ENCODE results near the gene POMT1.

POMT1 gene

DNA sequence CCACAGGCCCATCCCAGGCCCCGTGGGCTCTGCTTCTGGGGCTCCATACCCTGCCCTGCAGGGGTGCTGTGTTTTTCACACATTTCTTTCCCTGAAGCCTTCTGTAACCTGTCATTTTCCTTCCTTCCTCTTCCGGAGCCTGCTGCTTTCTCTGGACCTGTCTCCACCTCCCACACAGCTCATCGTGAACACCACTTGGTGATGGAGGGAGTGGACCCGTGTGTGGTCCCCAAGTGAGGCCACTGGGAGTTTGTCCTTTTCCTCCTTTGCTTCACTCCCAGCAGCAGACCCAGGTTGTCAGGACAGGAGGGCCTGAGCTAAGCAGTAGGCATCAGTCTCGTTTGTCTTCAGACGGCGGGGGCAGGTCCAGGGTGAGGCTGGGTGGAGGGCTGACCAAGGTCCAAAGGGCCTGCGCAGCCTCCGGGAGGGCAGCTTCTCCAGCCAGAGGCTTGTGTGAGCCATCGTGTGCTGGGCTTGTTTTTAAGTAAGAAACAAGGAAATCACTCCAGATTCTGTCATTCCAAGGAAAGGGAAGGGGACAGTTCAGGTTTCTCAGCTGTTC is 5.8 kb upstream of the POMT1 start:
- Histone ChIP-seq H3K9ac (no peak overlapping the region), H3K27me3 (ENCODE audit: control insufficient read depth, insufficient read depth, low read length) (no peaks in the 10 kb centered on the region), H3K4me2 (ENCODE audit: low read length) (no peak overlapping the region), H3K4me3 (ENCODE audit: low read depth, low read length) (no peak overlapping the region), H3K36me3 (ENCODE audit: control insufficient read depth, insufficient read depth, low read length) (no peaks in the 10 kb centered on the region), H3K9me3 (ENCODE audit: control insufficient read depth, low read length) (no peaks in the 10 kb centered on the region), H2AFZ (no peak overlapping the region), H3K27ac (no peak overlapping the region), H3K4me1 (no peaks in the 10 kb centered on the region), H3K79me2 (no peaks in the 10 kb centered on the region)
- TF ChIP-seq, protein P1, sequence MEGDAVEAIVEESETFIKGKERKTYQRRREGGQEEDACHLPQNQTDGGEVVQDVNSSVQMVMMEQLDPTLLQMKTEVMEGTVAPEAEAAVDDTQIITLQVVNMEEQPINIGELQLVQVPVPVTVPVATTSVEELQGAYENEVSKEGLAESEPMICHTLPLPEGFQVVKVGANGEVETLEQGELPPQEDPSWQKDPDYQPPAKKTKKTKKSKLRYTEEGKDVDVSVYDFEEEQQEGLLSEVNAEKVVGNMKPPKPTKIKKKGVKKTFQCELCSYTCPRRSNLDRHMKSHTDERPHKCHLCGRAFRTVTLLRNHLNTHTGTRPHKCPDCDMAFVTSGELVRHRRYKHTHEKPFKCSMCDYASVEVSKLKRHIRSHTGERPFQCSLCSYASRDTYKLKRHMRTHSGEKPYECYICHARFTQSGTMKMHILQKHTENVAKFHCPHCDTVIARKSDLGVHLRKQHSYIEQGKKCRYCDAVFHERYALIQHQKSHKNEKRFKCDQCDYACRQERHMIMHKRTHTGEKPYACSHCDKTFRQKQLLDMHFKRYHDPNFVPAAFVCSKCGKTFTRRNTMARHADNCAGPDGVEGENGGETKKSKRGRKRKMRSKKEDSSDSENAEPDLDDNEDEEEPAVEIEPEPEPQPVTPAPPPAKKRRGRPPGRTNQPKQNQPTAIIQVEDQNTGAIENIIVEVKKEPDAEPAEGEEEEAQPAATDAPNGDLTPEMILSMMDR (IDR thresholded peaks at IDR 0.05): no peak

DNA sequence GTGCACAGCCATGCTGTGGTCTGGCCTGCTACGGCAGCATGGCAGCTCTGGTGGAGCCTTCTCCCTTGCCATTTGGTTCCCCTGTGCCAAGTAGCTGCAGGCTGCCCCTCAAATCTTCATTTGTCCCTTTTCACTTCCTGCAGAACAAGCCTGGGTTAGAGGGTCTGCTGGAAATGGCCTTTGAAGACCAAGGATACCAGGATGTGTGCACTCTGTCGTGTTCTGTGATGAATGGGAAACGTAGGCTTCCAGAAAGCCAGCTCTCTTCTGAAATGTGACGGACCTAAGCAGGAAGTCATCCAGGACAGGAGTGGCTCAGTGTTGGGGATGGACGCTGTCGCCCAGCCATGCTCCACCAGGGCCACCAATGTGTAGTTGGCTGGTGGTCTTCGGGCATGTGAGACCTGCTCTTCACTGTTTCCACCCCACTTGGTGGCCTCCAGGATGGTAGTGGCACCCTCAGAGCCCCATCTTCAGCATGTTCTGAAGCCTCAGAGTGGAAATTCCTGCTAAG is 3.4 kb upstream of the POMT1 start:
- Histone ChIP-seq H3K27me3 (ENCODE audit: control insufficient read depth, insufficient read depth, low read length) (no peaks in the 10 kb centered on the region), H3K4me3 (ENCODE audit: low read depth, low read length) (no peak overlapping the region), H3K4me2 (ENCODE audit: low read length) (no peak overlapping the region), H3K9ac (no peak overlapping the region), H3K79me2 (peaks cover under 1% of the 10 kb centered on the region), H2AFZ (no peak overlapping the region), H3K4me1 (peaks cover 1% of the 10 kb centered on the region), H3K27ac (no peak overlapping the region), H3K9me3 (ENCODE audit: control insufficient read depth, low read length) (no peaks in the 10 kb centered on the region), H3K36me3 (ENCODE audit: control insufficient read depth, insufficient read depth, low read length) (no peaks in the 10 kb centered on the region)
- TF ChIP-seq, protein P1 (IDR thresholded peaks at IDR 0.05): no peak

DNA sequence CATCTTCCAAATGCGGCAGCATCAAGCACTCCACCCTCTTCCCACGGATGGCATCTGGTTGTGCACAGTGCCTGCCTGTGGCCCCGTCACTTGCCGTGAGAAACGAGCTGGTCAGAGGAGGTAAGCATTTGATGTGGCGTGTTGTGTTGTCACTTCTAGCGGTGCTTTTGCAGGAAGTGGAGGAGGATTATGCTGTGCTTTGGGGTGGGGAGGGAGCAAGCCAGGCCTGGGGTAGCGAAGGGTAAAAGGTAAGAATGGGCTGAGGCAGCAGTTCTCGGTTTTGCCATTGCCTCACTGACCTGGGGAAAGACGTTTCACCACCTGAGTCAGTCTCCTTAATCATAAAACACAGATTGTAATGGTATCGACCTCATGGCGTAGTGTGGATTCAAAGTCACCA is 2.3 kb upstream of the POMT1 start:
- Histone ChIP-seq H3K9ac (no peak overlapping the region), H3K36me3 (ENCODE audit: control insufficient read depth, insufficient read depth, low read length) (no peaks in the 10 kb centered on the region), H3K9me3 (ENCODE audit: control insufficient read depth, low read length) (no peaks in the 10 kb centered on the region), H3K79me2 (peaks cover 2% of the 10 kb centered on the region), H2AFZ (no peak overlapping the region), H3K27me3 (ENCODE audit: control insufficient read depth, insufficient read depth, low read length) (no peaks in the 10 kb centered on the region), H3K4me1 (peaks cover 2% of the 10 kb centered on the region), H3K4me2 (ENCODE audit: low read length) (no peak overlapping the region), H3K4me3 (ENCODE audit: low read depth, low read length) (no peak overlapping the region), H3K27ac (no peak overlapping the region)
- TF ChIP-seq, protein P1 (IDR thresholded peaks at IDR 0.05): no peak

DNA sequence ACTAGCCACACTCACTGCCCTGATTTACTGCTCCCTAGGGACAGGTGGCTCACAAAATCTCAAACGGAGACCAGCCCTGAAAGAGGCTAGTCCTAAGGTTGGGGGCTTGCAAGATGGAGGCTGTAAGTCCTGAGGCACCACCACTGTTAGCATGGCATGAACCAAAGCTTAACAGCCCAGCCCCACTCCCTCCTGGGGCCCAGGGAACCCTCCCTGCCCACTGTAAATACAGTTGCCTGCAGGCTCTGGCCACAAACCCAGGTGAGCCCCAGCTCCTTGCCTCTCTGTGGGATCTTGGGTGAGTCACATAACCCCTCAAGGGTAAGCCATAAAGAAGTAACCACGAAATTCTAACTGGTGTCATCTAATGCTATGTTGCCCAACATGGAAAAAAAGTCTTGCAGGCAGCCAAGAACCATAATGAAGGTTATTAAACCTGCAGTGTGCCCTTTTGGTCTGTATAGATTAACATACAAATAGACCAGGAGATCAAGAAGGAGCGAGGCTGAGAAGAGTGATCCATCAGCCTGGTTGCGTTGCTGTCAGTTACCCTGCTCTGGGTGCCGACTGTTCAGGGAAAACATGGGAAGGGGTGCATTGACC is 1.7 kb upstream of the POMT1 start:
- Histone ChIP-seq H3K4me1 (peaks cover 2% of the 10 kb centered on the region), H3K9me3 (ENCODE audit: control insufficient read depth, low read length) (no peaks in the 10 kb centered on the region), H3K79me2 (peaks cover 2% of the 10 kb centered on the region), H3K9ac (no peak overlapping the region), H2AFZ (no peak overlapping the region), H3K4me3 (ENCODE audit: low read depth, low read length) (no peak overlapping the region), H3K27ac (no peak overlapping the region), H3K27me3 (ENCODE audit: control insufficient read depth, insufficient read depth, low read length) (no peaks in the 10 kb centered on the region), H3K4me2 (ENCODE audit: low read length) (no peak overlapping the region), H3K36me3 (ENCODE audit: control insufficient read depth, insufficient read depth, low read length) (no peaks in the 10 kb centered on the region)
- TF ChIP-seq, protein P1 (IDR thresholded peaks at IDR 0.05): no peak

Data from parathyroid adenoma (tissue), 2 donors.